RWPE1 (cell line): Measurements from ENCODE around the gene ANO3.
"Not testable (repeated sequence)": the region's sequence is repeated elsewhere in the genome, so short reads cannot be mapped to it uniquely, and the experiment has no call there.

Experiments
- CTCF ChIA-PET: fragments of 350-600 bp; sonication (Branson Sonifier 250); formaldehyde crosslinking; extraction: SDS; loops from one replicate; lab custom pipeline; 2021; lab: Yijun Ruan, JAX
- POLR2A ChIA-PET: fragments of 400-600 bp; formaldehyde crosslinking; extraction: SDS; loops from one replicate; lab custom pipeline; 2020; ENCODE audit warnings: antibody characterized with exemption; ENCODE audit not compliant: low non-redundant PET; lab: Yijun Ruan, JAX
- DNase-seq: peaks from one replicate; pipeline ENCODE4 v3.0.0; 2012; ENCODE audit warnings: low spot score
- H3K27ac ChIP-seq: fragments of 450-650 bp; 2 replicates; pipeline ENCODE4 v1.5.1; 2017
- TF ChIP-seq, protein P1 (sequence below): fragments of 450-650 bp; conservative IDR thresholded peaks from 2 replicates; pipeline ENCODE4 v1.5.1; 2017; ENCODE audit warnings: low read depth, mild to moderate bottlenecking

ANO3 gene

GRCh38 chr11:26297189-26297975 lies 34.5 kb upstream of the ANO3 start:
- H3K27ac ChIP-seq: no peak overlapping the region
- DNase-seq: peak; percentile 52
- TF ChIP-seq, protein P1, sequence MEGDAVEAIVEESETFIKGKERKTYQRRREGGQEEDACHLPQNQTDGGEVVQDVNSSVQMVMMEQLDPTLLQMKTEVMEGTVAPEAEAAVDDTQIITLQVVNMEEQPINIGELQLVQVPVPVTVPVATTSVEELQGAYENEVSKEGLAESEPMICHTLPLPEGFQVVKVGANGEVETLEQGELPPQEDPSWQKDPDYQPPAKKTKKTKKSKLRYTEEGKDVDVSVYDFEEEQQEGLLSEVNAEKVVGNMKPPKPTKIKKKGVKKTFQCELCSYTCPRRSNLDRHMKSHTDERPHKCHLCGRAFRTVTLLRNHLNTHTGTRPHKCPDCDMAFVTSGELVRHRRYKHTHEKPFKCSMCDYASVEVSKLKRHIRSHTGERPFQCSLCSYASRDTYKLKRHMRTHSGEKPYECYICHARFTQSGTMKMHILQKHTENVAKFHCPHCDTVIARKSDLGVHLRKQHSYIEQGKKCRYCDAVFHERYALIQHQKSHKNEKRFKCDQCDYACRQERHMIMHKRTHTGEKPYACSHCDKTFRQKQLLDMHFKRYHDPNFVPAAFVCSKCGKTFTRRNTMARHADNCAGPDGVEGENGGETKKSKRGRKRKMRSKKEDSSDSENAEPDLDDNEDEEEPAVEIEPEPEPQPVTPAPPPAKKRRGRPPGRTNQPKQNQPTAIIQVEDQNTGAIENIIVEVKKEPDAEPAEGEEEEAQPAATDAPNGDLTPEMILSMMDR: peak; percentile 75
- ChIA-PET POLR2A (no interaction called here), CTCF (interaction anchor here (0.8 kb wide), 1 partner anchor 14 kb away, joined by 4 read pairs; no protein-coding TSS in a partner anchor)

GRCh38 chr11:26316372-26316771 lies 15.6 kb upstream of the ANO3 start:
- H3K27ac ChIP-seq, CTCF ChIA-PET, DNase-seq, POLR2A ChIA-PET: not testable (repeated sequence)

DNA sequence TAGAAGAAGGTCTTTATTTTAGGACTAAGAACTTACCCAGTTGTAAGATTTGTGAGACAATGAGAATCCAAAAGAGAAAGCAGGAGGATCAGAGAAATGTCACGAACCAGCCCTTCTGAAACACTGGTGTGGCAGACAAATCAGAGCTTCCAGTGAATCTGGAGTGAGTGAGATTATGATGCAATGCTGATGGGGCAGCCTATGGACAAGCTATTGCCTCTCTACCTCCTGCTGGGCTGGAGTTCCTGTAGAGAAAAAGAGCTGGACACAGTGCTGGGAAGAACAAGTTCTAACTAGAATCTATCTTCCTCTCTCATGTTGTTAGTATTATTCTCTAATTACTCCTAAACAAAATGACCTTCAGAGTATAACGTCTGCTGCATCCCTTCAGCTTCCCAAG lies 12.0 kb upstream of the ANO3 start:
- no peak overlapping the region for H3K27ac ChIP-seq
- DNase-seq: no peak
- CTCF ChIA-PET: interaction anchor here (0.7 kb wide), 1 partner anchor 1632 kb away, joined by 4 read pairs; no protein-coding TSS in a partner anchor
- TF ChIP-seq, protein P1: no peak
- POLR2A ChIA-PET: no interaction called here

GRCh38 chr11:26321516-26321915 lies 10.4 kb upstream of the ANO3 start:
- TF ChIP-seq, protein P1: no peak
- no peak for DNase-seq
- POLR2A ChIA-PET: no interaction called here
- CTCF ChIA-PET: interaction anchor here (1.3 kb wide), 1 partner anchor 322 kb away, joined by 3 read pairs; no protein-coding TSS in a partner anchor
- H3K27ac ChIP-seq: no peak overlapping the region

GRCh38 chr11:26322335-26323067 lies 9.4 kb upstream of the ANO3 start:
- TF ChIP-seq, protein P1: no peak
- CTCF ChIA-PET: interaction anchor here (0.6 to 1.3 kb wide), 3 partner anchors 321 to 969 kb away, joined by 3 read pairs; no protein-coding TSS in a partner anchor
- no peak overlapping the region for H3K27ac ChIP-seq
- POLR2A ChIA-PET: no interaction called here
- no peak for DNase-seq

GRCh38 chr11:26323837-26324236 lies 8.1 kb upstream of the ANO3 start:
- TF ChIP-seq, protein P1: no peak
- CTCF ChIA-PET: interaction anchor here (0.6 kb wide), 2 partner anchors 118 to 328 kb away, joined by 3 to 5 read pairs; no protein-coding TSS in a partner anchor
- POLR2A ChIA-PET: no interaction called here
- no peak overlapping the region for H3K27ac ChIP-seq
- no peak for DNase-seq
